ENCODE measurements around the gene MYLK4. TPM values are rescaled to one million over a fixed set of nuclear protein-coding genes. Genes with fewer than 3 reads are reported as not detected.

Gene MYLK4
- 0.15 and 0.19 TPM in 2 replicates for total RNA-seq (2014; rRNA removed; shearing (Covaris generic))

DNA sequence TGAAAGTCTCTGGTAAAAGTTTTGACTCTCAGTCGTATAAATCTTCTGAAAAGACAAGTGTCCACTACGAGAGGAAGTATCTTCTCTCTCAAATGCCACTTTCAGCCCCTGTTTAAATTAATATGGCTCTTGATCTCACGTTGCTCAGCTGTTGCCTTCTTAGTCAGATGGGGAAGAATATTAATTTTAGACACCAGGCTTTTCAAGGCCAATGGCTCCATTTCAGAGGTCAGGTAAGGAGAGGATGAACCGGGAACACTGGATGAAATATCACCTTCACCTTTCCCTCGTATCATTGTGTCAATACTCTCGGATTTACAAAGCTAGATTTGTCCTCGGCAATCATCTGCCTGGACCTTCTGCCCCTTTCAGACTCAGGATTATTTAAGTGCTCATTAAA is at the start of gene MYLK4:
Gene MYLK4 (minus strand): TSS at position 91 of the 400 bp plus-strand sequence. CDS start 1,628 bp downstream, outside the sequence.

DNA sequence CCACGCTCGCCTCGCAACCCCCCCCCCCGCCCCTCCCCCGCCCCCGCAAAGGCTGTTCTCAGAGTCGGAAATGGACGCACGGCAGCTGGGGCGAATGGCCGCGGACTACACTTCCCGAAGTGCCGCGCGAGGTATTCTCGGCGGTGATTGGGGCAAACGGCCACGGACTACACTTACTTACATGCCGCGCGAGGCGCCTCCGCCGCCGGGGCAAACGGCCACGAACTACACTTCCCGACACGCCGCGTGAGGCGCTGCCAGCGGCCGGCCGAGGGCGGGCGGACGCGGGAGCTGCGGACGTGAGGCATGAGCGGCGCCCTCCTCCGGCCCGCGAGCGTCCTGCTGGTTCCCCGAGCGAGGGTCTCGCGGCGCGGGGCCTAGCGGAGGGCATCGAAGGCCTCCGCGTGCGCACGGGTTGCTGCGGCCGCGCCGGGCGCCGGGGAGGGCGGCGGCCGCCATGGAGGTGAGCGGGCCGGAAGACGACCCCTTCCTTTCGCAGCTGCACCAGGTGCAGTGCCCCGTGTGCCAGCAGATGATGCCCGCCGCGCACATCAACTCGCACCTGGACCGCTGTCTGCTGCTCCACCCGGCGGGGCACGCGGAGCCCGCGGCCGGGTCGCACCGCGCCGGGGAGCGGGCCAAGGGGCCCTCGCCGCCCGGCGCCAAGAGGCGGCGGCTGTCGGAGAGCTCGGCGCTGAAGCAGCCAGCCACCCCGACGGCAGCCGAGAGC is 14.6 kb upstream of the MYLK4 start, which contains the start of gene WRNIP1:
Gene WRNIP1 (plus strand): TSS at position 228 of the 730 bp plus-strand sequence. CDS start 230 bp downstream, at position 458.

Other genes starting within 250 kb of the MYLK4 start
- gene WRNIP1, start 14.5 kb upstream of the MYLK4 start, total RNA-seq (2014; rRNA removed; shearing (Covaris generic)) = 48.0 and 56.3 TPM in 2 replicates
- 14.3 and 31.3 TPM in 2 replicates for gene SERPINB1, start 90.9 kb upstream of the MYLK4 start, total RNA-seq (2014; rRNA removed; shearing (Covaris generic))
- not detected in 2 replicates for gene SERPINB9, start 152.4 kb upstream of the MYLK4 start, total RNA-seq (2014; rRNA removed; shearing (Covaris generic))
- gene SERPINB6, start 220.6 kb upstream of the MYLK4 start, total RNA-seq (2014; rRNA removed; shearing (Covaris generic)) = 86.4 and 91.3 TPM in 2 replicates
- 29.2 and 29.4 TPM in 2 replicates for gene NQO2, start 249.0 kb upstream of the MYLK4 start, total RNA-seq (2014; rRNA removed; shearing (Covaris generic))